Astrocyte (in vitro differentiated cells and primary cell): ENCODE data around the gene SSBP3. TPM values are rescaled to one million over a fixed set of nuclear protein-coding genes. Genes with fewer than 3 reads are reported as not detected.

Experiments used
- DNase-seq: peaks from one replicate; pipeline ENCODE4 v3.0.0-alpha.2; 2010; ENCODE audit warnings: low read depth
- FAIRE-seq: peaks from 2 replicates; lab custom pipeline; 2011; peaks lifted over from hg19 to GRCh38; lab: Jason Lieb, UNC
- H2AFZ ChIP-seq: 2 replicates; pipeline ENCODE4 v1.6.0; 2012; ENCODE audit warnings: low read depth, low read length, inconsistent platforms
- H3K27ac ChIP-seq: 2 replicates; pipeline ENCODE4 v1.5.1; 2011; ENCODE audit warnings: low read depth, low read length, inconsistent platforms
- H3K27me3 ChIP-seq: 2 replicates; pipeline ENCODE4 v1.6.0; 2011; ENCODE audit warnings: low read length, inconsistent platforms; ENCODE audit not compliant: insufficient read depth
- H3K36me3 ChIP-seq: 2 replicates; pipeline ENCODE4 v1.5.1; 2011; ENCODE audit warnings: low read length, inconsistent platforms; ENCODE audit not compliant: insufficient read depth
- H3K4me1 ChIP-seq: 2 replicates; pipeline ENCODE4 v1.5.1; 2011; ENCODE audit warnings: low read length, inconsistent platforms; ENCODE audit not compliant: insufficient read depth
- H3K4me2 ChIP-seq: 2 replicates; pipeline ENCODE4 v1.6.0; 2012; ENCODE audit warnings: low read length, inconsistent platforms
- H3K4me3 ChIP-seq: 2 replicates; pipeline ENCODE4 v1.5.1; 2011; ENCODE audit warnings: low read depth, mild to moderate bottlenecking, low read length, inconsistent platforms; ENCODE audit not compliant: insufficient read depth
- H3K79me2 ChIP-seq: 2 replicates; pipeline ENCODE4 v1.6.0; 2012; ENCODE audit warnings: mild to moderate bottlenecking, low read length, inconsistent platforms; ENCODE audit not compliant: insufficient read depth
- H3K9ac ChIP-seq: 2 replicates; pipeline ENCODE4 v1.6.0; 2012; ENCODE audit warnings: mild to moderate bottlenecking, low read length, inconsistent platforms
- H3K9me3 ChIP-seq: 2 replicates; pipeline ENCODE4 v1.5.1; 2012; ENCODE audit warnings: low read depth, mild to moderate bottlenecking, low read length, inconsistent platforms; ENCODE audit not compliant: insufficient read depth
- H4K20me1 ChIP-seq: 2 replicates; pipeline ENCODE4 v1.6.0; 2012; ENCODE audit warnings: low read length, inconsistent platforms; ENCODE audit not compliant: insufficient read depth
- H3K27ac Mint-ChIP-seq: one replicate; pipeline ENCODE4 v1.8.0; 2021; ENCODE audit warnings: mild to moderate bottlenecking, mixed read lengths; ENCODE audit not compliant: unreplicated experiment
- H3K27me3 Mint-ChIP-seq: one replicate; pipeline ENCODE4 v1.8.0; 2021; ENCODE audit warnings: low read depth, mixed read lengths; ENCODE audit not compliant: unreplicated experiment
- H3K36me3 Mint-ChIP-seq: one replicate; pipeline ENCODE4 v1.8.0; 2021; ENCODE audit warnings: low read depth, mixed read lengths; ENCODE audit not compliant: unreplicated experiment
- H3K4me1 Mint-ChIP-seq: one replicate; pipeline ENCODE4 v1.8.0; 2021; ENCODE audit warnings: low read depth, mixed read lengths; ENCODE audit not compliant: unreplicated experiment
- H3K4me3 Mint-ChIP-seq: one replicate; pipeline ENCODE4 v1.8.0; 2021; ENCODE audit warnings: mild to moderate bottlenecking, moderate library complexity, mixed read lengths; ENCODE audit not compliant: unreplicated experiment
- H3K9me3 Mint-ChIP-seq: one replicate; pipeline ENCODE4 v1.8.0; 2021; ENCODE audit warnings: mild to moderate bottlenecking, mixed read lengths; ENCODE audit not compliant: unreplicated experiment
- EZH2 ChIP-seq: IDR thresholded peaks from 2 replicates; pipeline ENCODE4 v1.6.1; 2012; ENCODE audit warnings: mild to moderate bottlenecking, low read length, inconsistent platforms; ENCODE audit not compliant: insufficient read depth
- total RNA-seq: library from RNA; stranded (reverse); gene quantifications from 2 replicates; pipeline ENCODE4 v1.2.1, GENCODE V29; 2021
- TF ChIP-seq, protein P1 (sequence below): IDR thresholded peaks from 2 replicates; pipeline ENCODE4 v1.5.1; 2011; ENCODE audit warnings: low read depth, mild to moderate bottlenecking, inconsistent platforms, low read length, moderate library complexity; ENCODE audit not compliant: insufficient read depth

SSBP3 gene
- total RNA-seq, 1 donor from 2014 or later, result 89.8 TPM

DNA sequence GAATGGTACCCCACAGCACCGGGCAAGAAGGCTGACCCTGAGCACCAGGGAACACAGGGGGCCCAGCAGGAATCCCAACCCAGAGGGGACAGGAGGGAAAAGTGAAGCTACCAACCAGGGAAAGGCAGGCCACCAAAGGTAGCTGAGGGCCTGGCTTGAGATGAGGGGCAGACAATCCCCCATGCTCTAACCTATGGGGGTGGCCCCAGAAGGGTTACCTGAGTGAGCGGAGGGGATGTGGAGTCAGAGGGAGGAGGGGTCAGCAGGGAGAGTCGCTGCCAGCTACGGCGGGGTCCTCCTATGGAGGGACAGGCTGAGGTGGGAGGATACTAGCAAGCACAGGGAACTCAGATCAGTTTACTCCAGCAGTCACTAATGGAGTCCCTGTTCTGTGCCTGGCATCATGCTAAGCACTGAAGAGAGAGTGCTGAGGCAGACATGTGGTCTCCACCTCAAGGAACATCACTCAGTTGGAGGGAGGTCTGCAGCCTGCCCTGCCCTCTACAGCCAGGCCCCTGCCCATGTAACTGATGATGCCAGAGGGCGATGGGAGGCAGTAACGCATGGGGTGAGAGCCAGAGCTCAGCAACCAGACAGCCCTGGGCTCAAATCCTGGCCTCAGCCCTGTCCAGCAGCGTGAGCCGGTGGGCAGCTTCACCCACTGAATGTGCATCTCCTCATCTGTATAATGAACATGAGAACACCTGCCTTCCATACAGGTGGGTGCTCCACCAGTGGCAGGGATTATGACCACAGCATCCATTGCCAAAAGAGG lies 227.7 kb downstream of the SSBP3 start:
- no peak overlapping the region for H3K4me2 ChIP-seq
- no peak overlapping the region for H2AFZ ChIP-seq
- DNase-seq (no peak), FAIRE-seq (no peak)
- peaks cover 2% of the 10 kb centered on the region for H3K4me1 Mint-ChIP-seq
- H3K79me2 ChIP-seq, result no peaks in the 10 kb centered on the region
- no peak overlapping the region for H3K27ac Mint-ChIP-seq
- no peak overlapping the region for H3K4me3 ChIP-seq
- no peaks in the 10 kb centered on the region for H4K20me1 ChIP-seq
- no peaks in the 10 kb centered on the region for H3K9me3 ChIP-seq
- TF ChIP-seq, protein P1, sequence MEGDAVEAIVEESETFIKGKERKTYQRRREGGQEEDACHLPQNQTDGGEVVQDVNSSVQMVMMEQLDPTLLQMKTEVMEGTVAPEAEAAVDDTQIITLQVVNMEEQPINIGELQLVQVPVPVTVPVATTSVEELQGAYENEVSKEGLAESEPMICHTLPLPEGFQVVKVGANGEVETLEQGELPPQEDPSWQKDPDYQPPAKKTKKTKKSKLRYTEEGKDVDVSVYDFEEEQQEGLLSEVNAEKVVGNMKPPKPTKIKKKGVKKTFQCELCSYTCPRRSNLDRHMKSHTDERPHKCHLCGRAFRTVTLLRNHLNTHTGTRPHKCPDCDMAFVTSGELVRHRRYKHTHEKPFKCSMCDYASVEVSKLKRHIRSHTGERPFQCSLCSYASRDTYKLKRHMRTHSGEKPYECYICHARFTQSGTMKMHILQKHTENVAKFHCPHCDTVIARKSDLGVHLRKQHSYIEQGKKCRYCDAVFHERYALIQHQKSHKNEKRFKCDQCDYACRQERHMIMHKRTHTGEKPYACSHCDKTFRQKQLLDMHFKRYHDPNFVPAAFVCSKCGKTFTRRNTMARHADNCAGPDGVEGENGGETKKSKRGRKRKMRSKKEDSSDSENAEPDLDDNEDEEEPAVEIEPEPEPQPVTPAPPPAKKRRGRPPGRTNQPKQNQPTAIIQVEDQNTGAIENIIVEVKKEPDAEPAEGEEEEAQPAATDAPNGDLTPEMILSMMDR, result no peak
- no peak for TF ChIP-seq EZH2
- no peaks in the 10 kb centered on the region for H3K27me3 ChIP-seq
- H3K36me3 Mint-ChIP-seq, result peaks cover 4% of the 10 kb centered on the region
- no peak overlapping the region for H3K27ac ChIP-seq
- no peak overlapping the region for H3K9ac ChIP-seq
- H3K9me3 Mint-ChIP-seq, result no peaks in the 10 kb centered on the region
- no peak overlapping the region for H3K4me3 Mint-ChIP-seq
- H3K4me1 ChIP-seq, result no peaks in the 10 kb centered on the region
- no peaks in the 10 kb centered on the region for H3K36me3 ChIP-seq
- H3K27me3 Mint-ChIP-seq, result peaks cover 6% of the 10 kb centered on the region

DNA sequence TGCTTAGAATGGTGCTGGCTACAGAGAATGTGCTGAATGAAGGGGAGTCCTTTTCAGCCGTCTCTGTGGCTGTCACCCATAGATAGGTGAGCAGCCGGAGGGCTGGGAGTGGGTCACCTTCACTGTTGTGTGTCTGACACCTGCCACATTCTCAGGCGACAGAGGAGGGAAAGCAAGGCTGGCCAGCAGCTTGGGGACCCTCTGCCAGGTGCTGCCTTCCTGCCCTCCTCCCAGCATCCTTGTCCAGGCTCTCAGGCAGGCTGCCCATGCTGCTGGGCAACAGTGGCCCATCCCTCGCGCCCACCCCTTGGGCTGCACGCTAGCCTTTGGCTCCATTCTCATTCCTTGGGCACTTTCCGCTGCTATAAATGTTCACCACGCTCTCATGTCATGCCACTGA lies 228.5 kb downstream of the SSBP3 start:
- DNase-seq, result no peak
- Mint-ChIP-seq H3K27ac (no peak overlapping the region), H3K36me3 (peaks cover 2% of the 10 kb centered on the region), H3K27me3 (peaks cover 6% of the 10 kb centered on the region), H3K9me3 (no peaks in the 10 kb centered on the region), H3K4me3 (no peak overlapping the region), H3K4me1 (peaks cover 3% of the 10 kb centered on the region)
- H3K4me3 ChIP-seq, result no peak overlapping the region
- no peak overlapping the region for H3K4me2 ChIP-seq
- H3K36me3 ChIP-seq, result no peaks in the 10 kb centered on the region
- no peaks in the 10 kb centered on the region for H3K27me3 ChIP-seq
- no peaks in the 10 kb centered on the region for H3K9me3 ChIP-seq
- no peaks in the 10 kb centered on the region for H4K20me1 ChIP-seq
- H3K79me2 ChIP-seq, result no peaks in the 10 kb centered on the region
- no peak overlapping the region for H3K27ac ChIP-seq
- TF ChIP-seq, protein P1, result no peak
- TF ChIP-seq EZH2, result no peak
- no peak overlapping the region for H2AFZ ChIP-seq
- no peak overlapping the region for H3K9ac ChIP-seq
- FAIRE-seq, result no peak
- H3K4me1 ChIP-seq, result no peaks in the 10 kb centered on the region
